CD4-positive, alpha-beta memory T cell (primary cell): ENCODE data around the gene CLPTM1L. TPM values are rescaled to one million over a fixed set of nuclear protein-coding genes. Genes with fewer than 3 reads are reported as not detected.
"Not testable (repeated sequence)": the region's sequence is repeated elsewhere in the genome, so short reads cannot be mapped to it uniquely, and the experiment has no call there.

Source experiments
- CTCF ChIA-PET: fragments of 350-600 bp; sonication (Branson Sonifier 250); formaldehyde crosslinking; loops from one replicate; lab custom pipeline; 2021; ENCODE audit warnings: inconsistent platforms; ENCODE audit not compliant: partially characterized antibody; lab: Charles Lee
- POLR2A ChIA-PET: fragments of 350-600 bp; sonication (Branson Sonifier 250); formaldehyde crosslinking; loops from one replicate; lab custom pipeline; 2021; ENCODE audit not compliant: partially characterized antibody; lab: Charles Lee
- DNase-seq, 5 donors: peaks; one replicate each; pipeline versions ENCODE4 v3.0.0 to v3.0.0-alpha.2; 2020 to 2022; ENCODE audit warnings: mixed read lengths in 1 of 5
- H3K27ac ChIP-seq: one replicate; pipeline ENCODE4 v1.7.0; 2013; ENCODE audit warnings: low read depth, low read length
- H3K27me3 ChIP-seq: 2 replicates; pipeline ENCODE4 v1.7.0; 2013; ENCODE audit warnings: mild to moderate bottlenecking, low read length, moderate library complexity; ENCODE audit not compliant: insufficient read depth
- H3K36me3 ChIP-seq: 2 replicates; pipeline ENCODE4 v1.7.0; 2013; ENCODE audit warnings: mild to moderate bottlenecking, low read length, moderate library complexity; ENCODE audit not compliant: insufficient read depth
- H3K4me1 ChIP-seq: 2 replicates; pipeline ENCODE4 v1.7.0; 2013; ENCODE audit warnings: mild to moderate bottlenecking, low read length, moderate library complexity; ENCODE audit not compliant: insufficient read depth
- H3K4me3 ChIP-seq, 2 donors: one replicate each; pipeline ENCODE4 v1.7.0; 2013; ENCODE audit warnings: low read length in 2 of 2, mild to moderate bottlenecking in 1 of 2
- H3K9me3 ChIP-seq, 2 donors: one replicate each; pipeline ENCODE4 v1.7.0; 2013; ENCODE audit warnings: low read length in 2 of 2, control low read depth in 1 of 2; ENCODE audit not compliant: control insufficient read depth in 1 of 2
- H3K27ac Mint-ChIP-seq, 7 donors: one replicate each; pipeline ENCODE4 v1.8.0; 2020 to 2021; ENCODE audit warnings: mixed read lengths in 7 of 7, mild to moderate bottlenecking in 6 of 7, inconsistent platforms in 3 of 7, moderate library complexity in 3 of 7
- H3K27me3 Mint-ChIP-seq, 2 donors: one replicate each; pipeline ENCODE4 v1.8.0; 2020 to 2021; ENCODE audit warnings: mixed read lengths in 2 of 2
- H3K36me3 Mint-ChIP-seq, 2 donors: one replicate each; pipeline ENCODE4 v1.8.0; 2020 to 2021; ENCODE audit warnings: mixed read lengths in 2 of 2, inconsistent platforms in 1 of 2, mild to moderate bottlenecking in 1 of 2
- H3K4me1 Mint-ChIP-seq, 4 donors: one replicate each; pipeline ENCODE4 v1.8.0; 2020 to 2021; ENCODE audit warnings: mixed read lengths in 4 of 4, mild to moderate bottlenecking in 1 of 4
- H3K4me3 Mint-ChIP-seq, 8 donors: one replicate each; pipeline ENCODE4 v1.8.0; 2020 to 2021; ENCODE audit warnings: mixed read lengths in 8 of 8, mild to moderate bottlenecking in 7 of 8, moderate library complexity in 6 of 8, inconsistent platforms in 3 of 8
- H3K9me3 Mint-ChIP-seq, 8 donors: one replicate each; pipeline ENCODE4 v1.8.0; 2020 to 2021; ENCODE audit warnings: mixed read lengths in 8 of 8, mild to moderate bottlenecking in 5 of 8, inconsistent platforms in 3 of 8, moderate library complexity in 1 of 8
- intact Hi-C: fragments of 100-400 bp; cut with micrococcal nuclease; formaldehyde crosslinking; loops from one replicate; pipeline ENCODE4 v1.15.1; 2023
- polyA plus RNA-seq, 2 donors: library from polyadenylated mRNA; unstranded; fragments of 300-500 nt; fragmentation: Illumina TruSeq; gene quantifications; one replicate each; pipeline ENCODE4 v1.2.3, GENCODE V29; 2021
- total RNA-seq, 2 experiments: library from RNA; stranded (reverse); gene quantifications; one replicate each; pipeline ENCODE4 v1.2.3, GENCODE V29; 2021

Gene CLPTM1L
- total and polyA plus RNA-seq, 4 experiments from 2014 or later: 34.1 to 87.4 (median 72.6) TPM

GRCh38 chr5:1366514-1366913 is 21.6 kb upstream of the CLPTM1L start:
- Histone ChIP-seq H3K4me3 (no peak overlapping the region), H3K9me3 (no peaks in the 10 kb centered on the region), H3K27ac (no peak overlapping the region), H3K4me1 (no peaks in the 10 kb centered on the region), H3K36me3 (no peaks in the 10 kb centered on the region), H3K27me3 (peaks cover 4% of the 10 kb centered on the region)
- peaks cover 11 to 15% of the 10 kb centered on the region in 2 donors for H3K27me3 Mint-ChIP-seq
- intact Hi-C loops: no loop called here
- no peak overlapping the region for H3K4me3 Mint-ChIP-seq
- no peaks in the 10 kb centered on the region for H3K36me3 Mint-ChIP-seq
- peaks cover 0 to 1% (median 0%) of the 10 kb centered on the region in 8 donors for H3K9me3 Mint-ChIP-seq
- ChIA-PET CTCF (interaction anchor here (1.3 kb wide), 1 partner anchor 12 kb away, joined by 4 read pairs; no protein-coding TSS in a partner anchor), POLR2A (no interaction called here)
- no peak for DNase-seq
- H3K27ac Mint-ChIP-seq: no peak overlapping the region
- no peaks in the 10 kb centered on the region for H3K4me1 Mint-ChIP-seq

GRCh38 chr5:1364211-1364610 is 19.3 kb upstream of the CLPTM1L start:
- H3K27me3 Mint-ChIP-seq: peaks cover 15 to 20% of the 10 kb centered on the region in 2 donors
- no peaks in the 10 kb centered on the region for H3K4me1 Mint-ChIP-seq
- intact Hi-C loops: no loop called here

GRCh38 chr5:1363581-1363980 is 18.7 kb upstream of the CLPTM1L start:
- Histone ChIP-seq H3K4me1 (no peaks in the 10 kb centered on the region), H3K27ac (no peak overlapping the region), H3K36me3 (no peaks in the 10 kb centered on the region), H3K4me3 (no peak overlapping the region), H3K27me3 (peaks cover 4% of the 10 kb centered on the region), H3K9me3 (no peaks in the 10 kb centered on the region)
- no peaks in the 10 kb centered on the region for H3K4me1 Mint-ChIP-seq
- H3K9me3 Mint-ChIP-seq: no peaks in the 10 kb centered on the region
- peaks cover 15 to 20% of the 10 kb centered on the region in 2 donors for H3K27me3 Mint-ChIP-seq
- no peak overlapping the region for H3K27ac Mint-ChIP-seq
- DNase-seq: no peak
- intact Hi-C loops: no loop called here
- H3K4me3 Mint-ChIP-seq: no peak overlapping the region
- no peaks in the 10 kb centered on the region for H3K36me3 Mint-ChIP-seq
- POLR2A ChIA-PET: no interaction called here
- CTCF ChIA-PET: interaction anchor here (1.0 to 2.2 kb wide), 2 partner anchors 16 kb away, joined by 3 to 5 read pairs; no protein-coding TSS in a partner anchor

More at GRCh38 chr5:1364211-1364610, 19.3 kb upstream of the CLPTM1L start:
- no peaks in the 10 kb centered on the region for H3K9me3 ChIP-seq
- H3K27me3 ChIP-seq: peaks cover 4% of the 10 kb centered on the region
- Mint-ChIP-seq H3K4me3 (no peak overlapping the region), H3K36me3 (no peaks in the 10 kb centered on the region), H3K9me3 (no peaks in the 10 kb centered on the region), H3K27ac (no peak overlapping the region)
- no peak overlapping the region for H3K27ac ChIP-seq
- H3K4me3 ChIP-seq: no peak overlapping the region
- CTCF ChIA-PET: interaction anchor here (2.2 kb wide), 1 partner anchor 16 kb away, joined by 5 read pairs; no protein-coding TSS in a partner anchor
- no peaks in the 10 kb centered on the region for H3K36me3 ChIP-seq
- POLR2A ChIA-PET: no interaction called here
- H3K4me1 ChIP-seq: no peaks in the 10 kb centered on the region
- no peak for DNase-seq

- CTCF ChIA-PET: interaction anchor here (1.0 kb wide), 2 partner anchors 16 to 17 kb away, joined by 3 read pairs; no protein-coding TSS in a partner anchor
Observed at GRCh38 chr5:1363160-1363559, 18.3 kb upstream of the CLPTM1L start.

GRCh38 chr5:1362242-1363015 is 17.5 kb upstream of the CLPTM1L start:
- Histone ChIP-seq H3K9me3 (no peaks in the 10 kb centered on the region), H3K27ac (no peak overlapping the region), H3K4me1 (no peaks in the 10 kb centered on the region), H3K27me3 (peaks cover 4% of the 10 kb centered on the region), H3K4me3 (no peak overlapping the region), H3K36me3 (no peaks in the 10 kb centered on the region)
- H3K9me3 Mint-ChIP-seq: no peaks in the 10 kb centered on the region
- H3K27ac Mint-ChIP-seq: no peak overlapping the region
- ChIA-PET CTCF (interaction anchor here (0.6 to 1.0 kb wide), 3 partner anchors 15 to 18 kb away, joined by 3 read pairs; no protein-coding TSS in a partner anchor), POLR2A (no interaction called here)
- no peaks in the 10 kb centered on the region for H3K4me1 Mint-ChIP-seq
- H3K27me3 Mint-ChIP-seq: peaks cover 15 to 20% of the 10 kb centered on the region in 2 donors
- no peak for DNase-seq
- H3K36me3 Mint-ChIP-seq: no peaks in the 10 kb centered on the region
- no peak overlapping the region for H3K4me3 Mint-ChIP-seq
- intact Hi-C loops: no loop called here

More at GRCh38 chr5:1363160-1363559, 18.3 kb upstream of the CLPTM1L start:
- H3K27me3 ChIP-seq: peaks cover 4% of the 10 kb centered on the region
- no peak for DNase-seq
- no peak overlapping the region for H3K4me3 Mint-ChIP-seq
- peaks cover 15 to 20% of the 10 kb centered on the region in 2 donors for H3K27me3 Mint-ChIP-seq
- intact Hi-C loops: no loop called here
- POLR2A ChIA-PET: no interaction called here
- H3K27ac ChIP-seq: no peak overlapping the region
- H3K4me1 ChIP-seq: no peaks in the 10 kb centered on the region
- no peak overlapping the region for H3K4me3 ChIP-seq
- H3K27ac Mint-ChIP-seq: no peak overlapping the region
- no peaks in the 10 kb centered on the region for H3K9me3 ChIP-seq
- H3K36me3 Mint-ChIP-seq: no peaks in the 10 kb centered on the region
- H3K4me1 Mint-ChIP-seq: no peaks in the 10 kb centered on the region
- H3K9me3 Mint-ChIP-seq: no peaks in the 10 kb centered on the region
- H3K36me3 ChIP-seq: no peaks in the 10 kb centered on the region

- H3K4me1 Mint-ChIP-seq: no peaks in the 10 kb centered on the region
Observed at GRCh38 chr5:1360861-1361260, 16.0 kb upstream of the CLPTM1L start.

GRCh38 chr5:1360367-1360766 is 15.5 kb upstream of the CLPTM1L start:
- intact Hi-C loops, H3K9me3 ChIP-seq, H3K27ac Mint-ChIP-seq, H3K36me3 ChIP-seq, H3K4me3 ChIP-seq, DNase-seq, H3K36me3 Mint-ChIP-seq, H3K27ac ChIP-seq, H3K9me3 Mint-ChIP-seq, H3K27me3 ChIP-seq, H3K4me1 Mint-ChIP-seq, POLR2A ChIA-PET, H3K4me1 ChIP-seq, H3K4me3 Mint-ChIP-seq: not testable (repeated sequence)
- CTCF ChIA-PET: interaction anchor here (0.7 kb wide), 1 partner anchor 20 kb away, joined by 3 read pairs; no protein-coding TSS in a partner anchor
- H3K27me3 Mint-ChIP-seq: peaks cover 15 to 24% of the 10 kb centered on the region in 2 donors

More at GRCh38 chr5:1360861-1361260, 16.0 kb upstream of the CLPTM1L start:
- Histone ChIP-seq H3K9me3 (no peaks in the 10 kb centered on the region), H3K4me1 (no peaks in the 10 kb centered on the region), H3K27me3 (peaks cover 4% of the 10 kb centered on the region), H3K4me3 (no peak overlapping the region), H3K36me3 (no peaks in the 10 kb centered on the region), H3K27ac (no peak overlapping the region)
- intact Hi-C loops: no loop called here
- no peak overlapping the region for H3K4me3 Mint-ChIP-seq
- H3K36me3 Mint-ChIP-seq: no peaks in the 10 kb centered on the region
- no peak for DNase-seq
- no peaks in the 10 kb centered on the region for H3K9me3 Mint-ChIP-seq
- POLR2A ChIA-PET: no interaction called here
- CTCF ChIA-PET: no interaction called here
- H3K27me3 Mint-ChIP-seq: peaks cover 15 to 25% of the 10 kb centered on the region in 2 donors
- no peak overlapping the region for H3K27ac Mint-ChIP-seq
